GM23338 (cell line): Measurements from ENCODE around the gene CA7. TPM values are rescaled to one million over a fixed set of nuclear protein-coding genes. Genes with fewer than 3 reads are reported as not detected.

ENCODE experiments used
- ATAC-seq: fragments of 200-7000 bp; cut with Tn5 transposase; 3 replicates; pipeline ENCODE4 v1.9.1; 2020
- DNase-seq: peaks from one replicate; pipeline ENCODE4 v3.0.0-alpha.2; 2015; ENCODE audit warnings: low spot score
- H2AFZ ChIP-seq: fragments of 200-600 bp; sonication (generic); 2 replicates; pipeline ENCODE4 v1.8.0; 2016; ENCODE audit warnings: antibody characterized with exemption, mild to moderate bottlenecking, moderate library complexity
- H3F3A ChIP-seq: fragments of 200-600 bp; sonication (generic); replicated peaks from 2 replicates; pipeline ENCODE4 v1.8.0; 2017; ENCODE audit warnings: antibody characterized with exemption, mixed run types, low read depth
- H3K27ac ChIP-seq: fragments of 200-600 bp; sonication (generic); 2 replicates; pipeline ENCODE4 v1.6.1; 2016; ENCODE audit warnings: low read depth
- H3K27me3 ChIP-seq: fragments of 200-600 bp; sonication (generic); 2 replicates; pipeline ENCODE4 v1.8.0; 2016; ENCODE audit warnings: mild to moderate bottlenecking, mixed run types, moderate library complexity; ENCODE audit not compliant: insufficient read depth
- H3K36me3 ChIP-seq: fragments of 200-600 bp; sonication (generic); 2 replicates; pipeline ENCODE4 v1.8.0; 2016; ENCODE audit warnings: mild to moderate bottlenecking; ENCODE audit not compliant: insufficient read depth
- H3K4me1 ChIP-seq: fragments of 200-600 bp; sonication (generic); 2 replicates; pipeline ENCODE4 v1.8.0; 2016; ENCODE audit warnings: mild to moderate bottlenecking, moderate library complexity; ENCODE audit not compliant: insufficient read depth
- H3K4me2 ChIP-seq: fragments of 200-600 bp; sonication (generic); 2 replicates; pipeline ENCODE4 v1.7.1; 2017; ENCODE audit warnings: mixed run types
- H3K4me3 ChIP-seq: fragments of 200-600 bp; sonication (generic); 2 replicates; pipeline ENCODE4 v1.6.1; 2016; ENCODE audit warnings: mixed run types
- H3K79me2 ChIP-seq: fragments of 200-600 bp; sonication (generic); replicated peaks from 2 replicates; pipeline ENCODE4 v1.8.0; 2017; ENCODE audit warnings: mild to moderate bottlenecking; ENCODE audit not compliant: insufficient read depth
- H3K9me2 ChIP-seq: fragments of 200-600 bp; sonication (generic); 2 replicates; pipeline ENCODE4 v1.8.0; 2017; ENCODE audit not compliant: insufficient read depth
- H4K20me1 ChIP-seq: fragments of 200-600 bp; sonication (generic); replicated peaks from 2 replicates; pipeline ENCODE4 v1.8.0; 2017; ENCODE audit warnings: mild to moderate bottlenecking; ENCODE audit not compliant: insufficient read depth
- H3K27ac Mint-ChIP-seq: 2 replicates; pipeline ENCODE4 v1.8.0; 2020; ENCODE audit warnings: inconsistent platforms, mild to moderate bottlenecking, moderate library complexity, mixed read lengths
- H3K27me3 Mint-ChIP-seq: 3 replicates; pipeline ENCODE4 v1.8.0; 2022; ENCODE audit warnings: low read depth, mild to moderate bottlenecking, moderate library complexity, mixed read lengths, inconsistent platforms; ENCODE audit not compliant: insufficient read depth, poor library complexity
- H3K36me3 Mint-ChIP-seq: 3 replicates; pipeline ENCODE4 v1.8.0; 2021; ENCODE audit warnings: low read depth, mild to moderate bottlenecking, inconsistent platforms, moderate library complexity, mixed read lengths
- H3K4me1 Mint-ChIP-seq: 3 replicates; pipeline ENCODE4 v1.8.0; 2020; ENCODE audit warnings: mild to moderate bottlenecking, inconsistent platforms, mixed read lengths
- H3K4me3 Mint-ChIP-seq: 3 replicates; pipeline ENCODE4 v1.8.0; 2021; ENCODE audit warnings: moderate library complexity, mild to moderate bottlenecking, inconsistent platforms, mixed read lengths
- H3K9me3 Mint-ChIP-seq: 3 replicates; pipeline ENCODE4 v1.8.0; 2020; ENCODE audit warnings: moderate library complexity, mild to moderate bottlenecking, inconsistent platforms, mixed read lengths
- CREB1 ChIP-seq: fragments of 250-450 bp; sonication (Bioruptor Pico); IDR thresholded peaks from 2 replicates; pipeline ENCODE4 v1.5.0; 2020; ENCODE audit warnings: low read depth, mild to moderate bottlenecking, moderate library complexity
- ETS1 ChIP-seq: IDR thresholded peaks from 2 replicates; pipeline ENCODE4 v1.6.1; 2016; ENCODE audit warnings: antibody characterized with exemption
- POLR2AphosphoS5 ChIP-seq: IDR thresholded peaks from 2 replicates; pipeline ENCODE4 v1.6.1; 2016; ENCODE audit warnings: antibody characterized with exemption, low read depth
- REST ChIP-seq: IDR thresholded peaks from one replicate; pipeline ENCODE4 v1.6.1; 2018; ENCODE audit warnings: antibody characterized with exemption; ENCODE audit not compliant: unreplicated experiment
- ZNF114 ChIP-seq: fragments of 250-450 bp; sonication (Bioruptor Pico); IDR thresholded peaks from 2 replicates; pipeline ENCODE4 v1.5.0; 2020; ENCODE audit warnings: mild to moderate bottlenecking, moderate library complexity
- ZNF331 ChIP-seq: fragments of 250-450 bp; sonication (Bioruptor Pico); IDR thresholded peaks from 2 replicates; pipeline ENCODE4 v1.5.0; 2020; ENCODE audit warnings: low read depth, mild to moderate bottlenecking, moderate library complexity
- ZNF462 ChIP-seq: fragments of 250-450 bp; sonication (Bioruptor Pico); IDR thresholded peaks from 2 replicates; pipeline ENCODE4 v1.5.0; 2020; ENCODE audit warnings: mild to moderate bottlenecking, moderate library complexity
- polyA plus RNA-seq: library from polyadenylated mRNA; unstranded; fragments of >200 nt; fragmentation: Nextera tagmentation; extraction: Ambion mirVana; gene quantifications from 2 replicates; pipeline ENCODE4 v1.2.1, GENCODE V29; 2016
- total RNA-seq: library from RNA; depleted of rRNA; stranded (reverse); fragments of >200 nt; shearing (Covaris generic); gene quantifications from 2 replicates; pipeline ENCODE4 v1.2.3, GENCODE V29; 2014

Gene CA7
- total and polyA plus RNA-seq, 2 experiments from 2014 or later: 2.1 to 2.8 TPM

DNA sequence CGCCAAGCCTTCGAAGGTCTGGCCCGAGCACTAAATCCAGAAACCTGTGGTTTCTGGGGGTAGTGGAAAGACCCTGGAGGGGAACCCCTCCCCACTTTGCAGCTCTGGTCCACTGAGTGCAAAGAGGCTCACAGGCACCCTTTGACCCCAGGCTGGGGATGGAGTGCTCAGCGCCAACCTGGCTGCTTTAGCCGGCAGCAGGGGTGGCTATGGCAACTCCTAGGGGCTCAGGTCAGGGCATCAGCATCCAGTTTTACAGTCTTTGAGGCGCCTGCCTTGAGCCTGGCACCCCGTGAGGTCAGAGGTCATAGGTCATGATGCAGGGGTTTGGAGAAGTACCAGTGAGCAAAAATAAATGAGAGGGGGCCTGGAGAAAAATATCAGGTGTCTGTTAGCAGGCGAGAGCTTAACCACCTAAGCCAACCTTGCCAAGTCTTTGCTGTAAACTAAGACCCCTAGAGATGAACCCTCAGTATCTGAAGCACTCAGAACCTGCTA is 17.9 kb downstream of the CA7 start:
- H3K36me3 Mint-ChIP-seq: no peaks in the 10 kb centered on the region
- H3K4me3 ChIP-seq: no peak overlapping the region
- ATAC-seq: no peak
- H2AFZ ChIP-seq: no peak overlapping the region
- H3K4me1 Mint-ChIP-seq: no peaks in the 10 kb centered on the region
- no peaks in the 10 kb centered on the region for H3K36me3 ChIP-seq
- H3K79me2 ChIP-seq: no peaks in the 10 kb centered on the region
- H4K20me1 ChIP-seq: no peaks in the 10 kb centered on the region
- H3K9me3 Mint-ChIP-seq: no peaks in the 10 kb centered on the region
- TF ChIP-seq CREB1 (CRISPR knock-in tag): no peak
- TF ChIP-seq REST: no peak
- no peak for TF ChIP-seq POLR2AphosphoS5
- DNase-seq: no peak
- H3F3A ChIP-seq: no peaks in the 10 kb centered on the region
- no peaks in the 10 kb centered on the region for H3K9me2 ChIP-seq
- H3K27ac ChIP-seq: no peak overlapping the region
- H3K27me3 Mint-ChIP-seq: peaks cover 4% of the 10 kb centered on the region
- H3K4me3 Mint-ChIP-seq: no peak overlapping the region
- H3K4me2 ChIP-seq: no peak overlapping the region
- no peak overlapping the region for H3K27ac Mint-ChIP-seq
- no peaks in the 10 kb centered on the region for H3K4me1 ChIP-seq
- H3K27me3 ChIP-seq: no peaks in the 10 kb centered on the region

GRCh38 chr16:66863707-66864106 is 19.5 kb downstream of the CA7 start:
- ATAC-seq: no peak
- Histone ChIP-seq H3F3A (no peaks in the 10 kb centered on the region), H3K79me2 (no peaks in the 10 kb centered on the region), H3K9me2 (no peaks in the 10 kb centered on the region), H4K20me1 (no peaks in the 10 kb centered on the region), H3K27ac (no peak overlapping the region), H2AFZ (no peak overlapping the region), H3K27me3 (no peaks in the 10 kb centered on the region), H3K4me1 (no peaks in the 10 kb centered on the region), H3K4me2 (no peak overlapping the region), H3K4me3 (no peak overlapping the region), H3K36me3 (no peaks in the 10 kb centered on the region)
- no peak overlapping the region for H3K4me3 Mint-ChIP-seq
- H3K9me3 Mint-ChIP-seq: no peaks in the 10 kb centered on the region
- no peaks in the 10 kb centered on the region for H3K36me3 Mint-ChIP-seq
- no peaks in the 10 kb centered on the region; the same call in 2 of the 3 replicates for H3K4me1 Mint-ChIP-seq
- peaks cover 4% of the 10 kb centered on the region for H3K27me3 Mint-ChIP-seq
- no peak for DNase-seq
- no peak overlapping the region for H3K27ac Mint-ChIP-seq
- TF ChIP-seq ZNF462 (CRISPR knock-in tag): no peak
- no peak for TF ChIP-seq ZNF331 (CRISPR knock-in tag)
- TF ChIP-seq ZNF114: no peak
- TF ChIP-seq ETS1: no peak
- no peak for TF ChIP-seq REST
